ENCODE data around the gene KIF5B. TPM values are rescaled to one million over a fixed set of nuclear protein-coding genes. Genes with fewer than 3 reads are reported as not detected.

The KIF5B gene
- total RNA-seq, 1 experiment from 2014 or later, result 84.4 TPM

DNA sequence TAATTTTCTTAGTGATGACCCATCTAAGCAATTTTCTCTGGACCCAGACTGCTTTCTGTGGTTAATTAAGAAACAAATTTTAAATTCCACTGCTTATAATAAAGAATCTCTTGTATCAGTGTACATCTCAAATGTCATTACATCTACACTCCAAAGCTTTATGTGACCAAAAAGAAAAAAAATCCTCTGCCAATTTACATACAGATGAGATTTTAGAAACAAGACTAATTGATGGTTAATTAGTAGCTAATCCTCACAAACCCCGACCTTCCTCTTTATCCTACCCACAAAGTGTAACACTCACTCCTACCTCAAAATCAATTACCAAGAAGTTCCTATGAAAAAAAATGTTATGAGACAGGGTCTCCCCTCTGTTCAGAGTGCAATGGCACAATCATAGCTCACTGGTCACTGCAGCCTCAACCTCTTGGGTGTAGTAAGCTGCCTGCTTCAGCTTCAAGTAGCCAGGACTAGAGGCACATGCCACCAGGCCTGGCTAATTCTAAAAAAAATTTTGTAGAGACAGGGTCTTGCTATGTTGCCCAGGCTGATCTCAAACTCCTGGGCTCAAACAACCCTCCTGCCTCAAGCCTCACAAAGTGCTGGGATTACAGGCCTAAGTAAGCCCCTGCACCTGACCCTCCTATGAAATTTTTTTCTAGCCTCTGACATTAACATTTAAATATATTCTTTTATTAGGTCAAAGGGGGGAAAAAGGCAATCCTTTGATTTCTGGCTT is 14.8 kb downstream of the KIF5B start:
- Histone ChIP-seq H3F3A (ENCODE audit: low read length, unreplicated experiment) (no peaks in the 10 kb centered on the region), H3K4me3 (ENCODE audit: low read length) (no peak overlapping the region), H3K27ac (ENCODE audit: low read length) (no peak overlapping the region), H3K9me2 (replicated peaks; ENCODE audit: low read length) (no peaks in the 10 kb centered on the region), H3K9me3 (ENCODE audit: low read length) (no peaks in the 10 kb centered on the region), H3K36me3 (ENCODE audit: low read depth, low read length) (peaks cover 42% of the 10 kb centered on the region), H3K4me1 (ENCODE audit: insufficient read depth, low read length) (peaks cover 8% of the 10 kb centered on the region; the same call in 1 of the 2 replicates), H3K27me3 (ENCODE audit: low read length) (no peaks in the 10 kb centered on the region), H3K4me2 (ENCODE audit: low read length) (no peak overlapping the region), H3K9ac (ENCODE audit: low read length) (no peak overlapping the region), H3K79me2 (ENCODE audit: low read length) (peaks cover 83% of the 10 kb centered on the region), H2AFZ (ENCODE audit: low read length) (no peak overlapping the region), H4K20me1 (ENCODE audit: low read length) (peaks cover 56% of the 10 kb centered on the region)
- ChIA-PET CTCF (no interaction called here), POLR2A (ENCODE audit: unreplicated experiment) (no interaction called here)
- ATAC-seq (no peak), DNase-seq (no peak)
- intact Hi-C loops (cut with micrococcal nuclease), result loop anchor here (10.0 kb wide), 1 partner anchor 163 kb away; no protein-coding TSS in a partner anchor
- BruUV-seq (replicated peaks), result no TSS peak
- TF ChIP-seq, protein P1, sequence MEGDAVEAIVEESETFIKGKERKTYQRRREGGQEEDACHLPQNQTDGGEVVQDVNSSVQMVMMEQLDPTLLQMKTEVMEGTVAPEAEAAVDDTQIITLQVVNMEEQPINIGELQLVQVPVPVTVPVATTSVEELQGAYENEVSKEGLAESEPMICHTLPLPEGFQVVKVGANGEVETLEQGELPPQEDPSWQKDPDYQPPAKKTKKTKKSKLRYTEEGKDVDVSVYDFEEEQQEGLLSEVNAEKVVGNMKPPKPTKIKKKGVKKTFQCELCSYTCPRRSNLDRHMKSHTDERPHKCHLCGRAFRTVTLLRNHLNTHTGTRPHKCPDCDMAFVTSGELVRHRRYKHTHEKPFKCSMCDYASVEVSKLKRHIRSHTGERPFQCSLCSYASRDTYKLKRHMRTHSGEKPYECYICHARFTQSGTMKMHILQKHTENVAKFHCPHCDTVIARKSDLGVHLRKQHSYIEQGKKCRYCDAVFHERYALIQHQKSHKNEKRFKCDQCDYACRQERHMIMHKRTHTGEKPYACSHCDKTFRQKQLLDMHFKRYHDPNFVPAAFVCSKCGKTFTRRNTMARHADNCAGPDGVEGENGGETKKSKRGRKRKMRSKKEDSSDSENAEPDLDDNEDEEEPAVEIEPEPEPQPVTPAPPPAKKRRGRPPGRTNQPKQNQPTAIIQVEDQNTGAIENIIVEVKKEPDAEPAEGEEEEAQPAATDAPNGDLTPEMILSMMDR (conservative IDR thresholded peaks at IDR 0.05; ENCODE audit: low read depth, low read length), result no peak

DNA sequence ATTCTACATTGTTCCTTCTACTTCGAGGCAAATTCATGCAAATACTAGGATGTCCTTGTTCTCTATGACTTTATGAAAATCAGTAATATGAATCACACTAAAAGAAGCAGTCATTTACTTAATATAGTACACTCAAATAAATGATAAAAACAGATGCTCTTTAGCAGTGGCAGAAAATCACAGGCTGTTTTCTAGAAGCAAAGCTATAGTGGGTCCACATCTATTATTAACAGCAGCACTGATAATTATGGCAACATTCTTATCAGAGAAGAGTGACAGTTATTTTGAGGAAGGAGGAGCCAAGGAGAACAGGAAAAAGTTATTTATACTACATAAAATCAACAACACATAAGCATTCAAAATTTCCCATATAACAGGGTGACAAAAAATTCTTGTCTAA is 16.5 kb downstream of the KIF5B start:
- Histone ChIP-seq H3K27ac (ENCODE audit: low read length) (no peak overlapping the region), H3K9me2 (replicated peaks; ENCODE audit: low read length) (no peaks in the 10 kb centered on the region), H3F3A (ENCODE audit: low read length, unreplicated experiment) (no peaks in the 10 kb centered on the region), H2AFZ (ENCODE audit: low read length) (no peak overlapping the region), H3K9me3 (ENCODE audit: low read length) (no peaks in the 10 kb centered on the region), H3K79me2 (ENCODE audit: low read length) (peaks cover 66% of the 10 kb centered on the region), H3K27me3 (ENCODE audit: low read length) (no peaks in the 10 kb centered on the region), H3K4me3 (ENCODE audit: low read length) (no peak overlapping the region), H3K4me1 (ENCODE audit: insufficient read depth, low read length) (peaks cover 8% of the 10 kb centered on the region; the same call in 1 of the 2 replicates), H4K20me1 (ENCODE audit: low read length) (peaks cover 45% of the 10 kb centered on the region), H3K36me3 (ENCODE audit: low read depth, low read length) (peaks cover 44% of the 10 kb centered on the region), H3K9ac (ENCODE audit: low read length) (no peak overlapping the region), H3K4me2 (ENCODE audit: low read length) (no peak overlapping the region)
- ATAC-seq, result no peak
- ChIA-PET POLR2A (ENCODE audit: unreplicated experiment) (no interaction called here), CTCF (no interaction called here)
- intact Hi-C loops (cut with micrococcal nuclease), result loop anchor here (10.0 kb wide), 1 partner anchor 165 kb away; no protein-coding TSS in a partner anchor
- TSS peak; percentile 6 for BruUV-seq (replicated peaks)
- DNase-seq, result no peak
- TF ChIP-seq, protein P1 (conservative IDR thresholded peaks at IDR 0.05; ENCODE audit: low read depth, low read length), result no peak
- no peak for TF ChIP-seq EZH2 (IDR thresholded peaks at IDR 0.05; ENCODE audit: low read length, unreplicated experiment)
- TF ChIP-seq EZH2phosphoT487 (IDR thresholded peaks at IDR 0.05; ENCODE audit: borderline replicate concordance, low read length), result no peak

DNA sequence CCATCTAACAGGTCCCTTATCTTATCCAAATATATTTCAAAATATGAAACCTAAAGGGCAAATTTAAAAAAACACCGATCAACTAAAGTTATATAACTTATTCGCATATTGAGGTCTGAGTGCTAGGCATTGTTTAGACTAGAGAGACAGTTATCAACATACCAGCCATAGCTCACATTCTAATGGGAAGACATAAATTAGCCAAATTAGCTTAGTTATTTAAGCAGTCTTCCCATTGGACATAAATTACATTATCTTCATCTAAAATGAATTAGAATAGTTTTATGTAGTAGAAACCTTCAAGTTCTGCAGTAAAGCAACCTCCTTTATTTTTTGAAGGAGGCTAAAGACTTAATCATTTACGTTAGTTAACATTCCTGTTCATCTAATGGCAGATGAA is 17.4 kb downstream of the KIF5B start:
- Histone ChIP-seq H2AFZ (ENCODE audit: low read length) (no peak overlapping the region), H3K36me3 (ENCODE audit: low read depth, low read length) (peaks cover 46% of the 10 kb centered on the region), H3K4me2 (ENCODE audit: low read length) (no peak overlapping the region), H3K27me3 (ENCODE audit: low read length) (no peaks in the 10 kb centered on the region), H3K79me2 (ENCODE audit: low read length) (peaks cover 56% of the 10 kb centered on the region), H3K4me3 (ENCODE audit: low read length) (no peak overlapping the region), H3K4me1 (ENCODE audit: insufficient read depth, low read length) (peaks cover 8% of the 10 kb centered on the region; the same call in 1 of the 2 replicates), H3F3A (ENCODE audit: low read length, unreplicated experiment) (no peaks in the 10 kb centered on the region), H3K9me3 (ENCODE audit: low read length) (no peaks in the 10 kb centered on the region), H3K9ac (ENCODE audit: low read length) (no peak overlapping the region), H3K27ac (ENCODE audit: low read length) (no peak overlapping the region), H4K20me1 (ENCODE audit: low read length) (peaks cover 41% of the 10 kb centered on the region), H3K9me2 (replicated peaks; ENCODE audit: low read length) (no peaks in the 10 kb centered on the region)
- ChIA-PET POLR2A (ENCODE audit: unreplicated experiment) (no interaction called here), CTCF (no interaction called here)
- TF ChIP-seq EZH2phosphoT487 (IDR thresholded peaks at IDR 0.05; ENCODE audit: borderline replicate concordance, low read length) (no peak), EZH2 (IDR thresholded peaks at IDR 0.05; ENCODE audit: low read length, unreplicated experiment) (no peak)
- TF ChIP-seq, protein P1 (conservative IDR thresholded peaks at IDR 0.05; ENCODE audit: low read depth, low read length), result no peak
- no TSS peak for BruUV-seq (replicated peaks)
- no peak for ATAC-seq
- intact Hi-C loops (cut with micrococcal nuclease), result no loop called here
- DNase-seq, result no peak

All from PC-3 (cell line).